ENCODE results near the gene SYT12.
A peak's percentile ranks its signal among the peaks of the same experiment; 100 is the strongest.

DNA sequence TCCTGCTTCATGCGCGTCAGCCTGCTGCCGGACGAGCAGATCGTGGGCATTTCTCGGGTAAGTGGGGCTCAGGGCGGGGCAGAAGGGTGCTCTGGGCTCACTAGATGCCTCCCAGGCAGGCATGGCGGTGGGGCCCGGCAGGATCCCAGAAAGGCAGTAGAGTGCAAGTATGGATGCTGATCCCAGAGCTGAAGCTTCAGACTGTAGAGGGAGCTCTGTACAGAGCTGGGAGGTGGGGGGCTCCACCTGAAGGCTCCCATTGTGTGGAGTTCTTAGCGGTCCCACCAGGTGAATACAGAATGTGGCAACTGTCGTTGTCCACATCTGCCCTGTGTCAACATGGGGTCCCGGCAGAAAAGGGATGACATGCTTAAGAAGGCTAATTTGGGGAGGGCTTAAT is 17.2 kb downstream of the SYT12 start:
- TF ChIP-seq GABPA (IDR thresholded peaks at IDR 0.05; ENCODE audit: borderline replicate concordance, insufficient read depth, low read length) (no peak), RFX5 (IDR thresholded peaks at IDR 0.05; ENCODE audit: borderline replicate concordance, low read depth, low read length) (no peak), POLR2A (IDR thresholded peaks at IDR 0.05; ENCODE audit: control extremely low read depth in 1 of 2, low read depth in 2 of 2, low read length in 2 of 2) (no peak), EZH2 (IDR thresholded peaks at IDR 0.05; ENCODE audit: low read depth, low read length, severe bottlenecking) (no peak), ASH2L (IDR thresholded peaks at IDR 0.05; ENCODE audit: low read length) (no peak), RAD21 (IDR thresholded peaks at IDR 0.05 in 1 of 2, conservative IDR thresholded peaks at IDR 0.05 in 1 of 2; ENCODE audit: low read depth in 2 of 2, low read length in 2 of 2) (no peak), CREB1 (IDR thresholded peaks at IDR 0.05) (no peak), RXRA (IDR thresholded peaks at IDR 0.05; ENCODE audit: insufficient read depth, low read depth, low read length) (no peak), KDM1A (IDR thresholded peaks at IDR 0.05; ENCODE audit: borderline replicate concordance, low read length) (no peak), POLR2AphosphoS5 (IDR thresholded peaks at IDR 0.05; ENCODE audit: low read depth, low read length) (no peak), JUN (IDR thresholded peaks at IDR 0.05; ENCODE audit: low read depth, low read length) (no peak), SP4 (IDR thresholded peaks at IDR 0.05; ENCODE audit: low read length) (no peak)
- TF ChIP-seq, protein P1, sequence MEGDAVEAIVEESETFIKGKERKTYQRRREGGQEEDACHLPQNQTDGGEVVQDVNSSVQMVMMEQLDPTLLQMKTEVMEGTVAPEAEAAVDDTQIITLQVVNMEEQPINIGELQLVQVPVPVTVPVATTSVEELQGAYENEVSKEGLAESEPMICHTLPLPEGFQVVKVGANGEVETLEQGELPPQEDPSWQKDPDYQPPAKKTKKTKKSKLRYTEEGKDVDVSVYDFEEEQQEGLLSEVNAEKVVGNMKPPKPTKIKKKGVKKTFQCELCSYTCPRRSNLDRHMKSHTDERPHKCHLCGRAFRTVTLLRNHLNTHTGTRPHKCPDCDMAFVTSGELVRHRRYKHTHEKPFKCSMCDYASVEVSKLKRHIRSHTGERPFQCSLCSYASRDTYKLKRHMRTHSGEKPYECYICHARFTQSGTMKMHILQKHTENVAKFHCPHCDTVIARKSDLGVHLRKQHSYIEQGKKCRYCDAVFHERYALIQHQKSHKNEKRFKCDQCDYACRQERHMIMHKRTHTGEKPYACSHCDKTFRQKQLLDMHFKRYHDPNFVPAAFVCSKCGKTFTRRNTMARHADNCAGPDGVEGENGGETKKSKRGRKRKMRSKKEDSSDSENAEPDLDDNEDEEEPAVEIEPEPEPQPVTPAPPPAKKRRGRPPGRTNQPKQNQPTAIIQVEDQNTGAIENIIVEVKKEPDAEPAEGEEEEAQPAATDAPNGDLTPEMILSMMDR (IDR thresholded peaks at IDR 0.05; ENCODE audit: control extremely low read depth in 1 of 3, insufficient read depth in 1 of 3, low read depth in 1 of 3, low read length in 3 of 3), result peak in 1 of 3 experiments; percentile 1; a peak in 1 of 4 replicates
- TF ChIP-seq, protein P2, sequence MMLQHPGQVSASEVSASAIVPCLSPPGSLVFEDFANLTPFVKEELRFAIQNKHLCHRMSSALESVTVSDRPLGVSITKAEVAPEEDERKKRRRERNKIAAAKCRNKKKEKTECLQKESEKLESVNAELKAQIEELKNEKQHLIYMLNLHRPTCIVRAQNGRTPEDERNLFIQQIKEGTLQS (IDR thresholded peaks at IDR 0.05; ENCODE audit: insufficient read depth, low read depth, low read length), result no peak
